Activated CD4-positive, CD25-positive, alpha-beta regulatory T cell treated with anti-CD3 and anti-CD28 coated beads, Interleukin-2, amount 50 U/mL, for 72 hours (primary cell): Measurements from ENCODE around the gene CPA1.

Experiments used
- DNase-seq: peaks from one replicate; pipeline ENCODE4 v3.0.0; 2021

The CPA1 gene

GRCh38 chr7:130379921-130380860 lies at the start of gene CPA1:
Gene CPA1, plus strand, starts transcription at chr7:130380494. Its CDS starts 27 bp downstream, at chr7:130380521.
- DNase-seq: no peak

- DNase-seq: no peak
Measured at GRCh38 chr7:130332259-130333053, 47.8 kb upstream of the CPA1 start.

GRCh38 chr7:130333832-130334231 lies 46.5 kb upstream of the CPA1 start:
- no peak for DNase-seq

GRCh38 chr7:130334274-130334673 lies 46.0 kb upstream of the CPA1 start:
- DNase-seq: no peak

GRCh38 chr7:130337410-130337971 lies 42.8 kb upstream of the CPA1 start:
- DNase-seq: no peak

GRCh38 chr7:130338233-130338632 lies 42.1 kb upstream of the CPA1 start:
- DNase-seq: no peak

GRCh38 chr7:130341882-130342281 lies 38.4 kb upstream of the CPA1 start:
- no peak for DNase-seq

GRCh38 chr7:130342701-130343380 lies 37.5 kb upstream of the CPA1 start:
- DNase-seq: no peak

GRCh38 chr7:130344271-130344866 lies 35.9 kb upstream of the CPA1 start, which contains the start of gene CPA5:
Gene CPA5, plus strand, starts transcription at chr7:130344816. Its CDS starts 1,670 bp downstream, at chr7:130346486.
- DNase-seq: no peak

- no peak for DNase-seq
Measured at GRCh38 chr7:130345136-130345535, 35.2 kb upstream of the CPA1 start.

GRCh38 chr7:130345725-130346124 lies 34.6 kb upstream of the CPA1 start:
- DNase-seq: no peak

- DNase-seq: no peak
Measured at GRCh38 chr7:130346177-130346905, 34.0 kb upstream of the CPA1 start.

- no peak for DNase-seq
Measured at GRCh38 chr7:130346941-130347340, 33.4 kb upstream of the CPA1 start.

- DNase-seq: no peak
Measured at GRCh38 chr7:130349911-130350782, 30.1 kb upstream of the CPA1 start.

- DNase-seq: no peak
Measured at GRCh38 chr7:130350945-130351790, 29.1 kb upstream of the CPA1 start.

GRCh38 chr7:130351791-130352090 lies 28.6 kb upstream of the CPA1 start:
- DNase-seq: no peak

- DNase-seq: no peak
Measured at GRCh38 chr7:130352194-130353074, 27.9 kb upstream of the CPA1 start.

- DNase-seq: no peak
Measured at GRCh38 chr7:130353196-130353595, 27.1 kb upstream of the CPA1 start.
